Natural killer cell (primary cell): ENCODE measurements around the gene AGGF1. TPM values are rescaled to one million over a fixed set of nuclear protein-coding genes. Genes with fewer than 3 reads are reported as not detected.
"Not testable (repeated sequence)": the region's sequence is repeated elsewhere in the genome, so short reads cannot be mapped to it uniquely, and the experiment has no call there.

Experiments used
- ATAC-seq, 3 donors: fragments of 150-1000 bp in 2 of 3; fragments of 200-7000 bp in 1 of 3; cut with Tn5 transposase; 1 replicate in 1 of 3; 2 replicates in 2 of 3; pipeline ENCODE4 v1.10.0; 2021; ENCODE audit warnings: mild to moderate bottlenecking in 2 of 3, moderate library complexity in 2 of 3
- DNase-seq, 2 donors: peaks; one replicate each; pipeline versions ENCODE4 v3.0.0 to v3.0.0-alpha.2; 2013 to 2021; ENCODE audit warnings: mixed read lengths in 1 of 2
- H3K27ac ChIP-seq: one replicate; pipeline ENCODE4 v1.5.1; 2013; ENCODE audit warnings: mild to moderate bottlenecking, low read length
- H3K27me3 ChIP-seq: one replicate; pipeline ENCODE4 v1.6.1; 2013; ENCODE audit warnings: low read length; ENCODE audit not compliant: control insufficient read depth, insufficient read depth
- H3K36me3 ChIP-seq: one replicate; pipeline ENCODE4 v1.6.1; 2013; ENCODE audit warnings: low read length; ENCODE audit not compliant: control insufficient read depth, insufficient read depth
- H3K4me1 ChIP-seq: one replicate; pipeline ENCODE4 v1.6.1; 2013; ENCODE audit warnings: low read length; ENCODE audit not compliant: control insufficient read depth, insufficient read depth
- H3K4me3 ChIP-seq: one replicate; pipeline ENCODE4 v1.5.1; 2013; ENCODE audit warnings: low read length
- H3K9me3 ChIP-seq: one replicate; pipeline ENCODE4 v1.6.1; 2013; ENCODE audit warnings: low read length; ENCODE audit not compliant: control insufficient read depth, insufficient read depth
- H3K27ac Mint-ChIP-seq, 2 donors: one replicate each; pipeline ENCODE4 v1.8.0; 2022; ENCODE audit warnings: mild to moderate bottlenecking in 2 of 2, mixed read lengths in 2 of 2, moderate library complexity in 1 of 2
- H3K27me3 Mint-ChIP-seq, 2 donors: one replicate each; pipeline ENCODE4 v1.8.0; 2022; ENCODE audit warnings: low read depth in 2 of 2, mixed read lengths in 2 of 2
- H3K36me3 Mint-ChIP-seq: one replicate; pipeline ENCODE4 v1.8.0; 2022; ENCODE audit warnings: mixed read lengths
- H3K4me1 Mint-ChIP-seq, 2 donors: one replicate each; pipeline ENCODE4 v1.8.0; 2022; ENCODE audit warnings: mixed read lengths in 2 of 2
- H3K4me3 Mint-ChIP-seq: one replicate; pipeline ENCODE4 v1.8.0; 2022; ENCODE audit warnings: mild to moderate bottlenecking, moderate library complexity, mixed read lengths
- H3K9me3 Mint-ChIP-seq, 2 donors: one replicate each; pipeline ENCODE4 v1.8.0; 2022; ENCODE audit warnings: mixed read lengths in 2 of 2
- CTCF ChIP-seq: fragments of 200-600 bp; IDR thresholded peaks from one replicate; pipeline ENCODE4 v1.8.0; 2022; ENCODE audit warnings: antibody characterized with exemption
- WGBS: methylation state at CpG from one replicate; pipeline ENCODE4 v1.1.7; 2013; ENCODE audit warnings: missing lambda C conversion rate; ENCODE audit not compliant: insufficient coverage; 5-methylcytosine and 5-hydroxymethylcytosine counted together
- intact Hi-C: fragments of 100-400 bp; cut with micrococcal nuclease; formaldehyde crosslinking; loops from one replicate; pipeline ENCODE4 v1.14.2; 2022
- total RNA-seq, 4 donors: library from RNA; stranded (reverse); fragments of 120-200 nt in 1 of 4; gene quantifications; one replicate each; pipeline versions ENCODE4 v1.2.3 to v1.2.4, GENCODE V29; 2013 to 2022

Gene AGGF1
- total RNA-seq, 3 donors from 2014 or later (not counting 1 experiment from before 2014, with no cell fraction given), result 13.0 to 22.6 (median 15.0) TPM

DNA sequence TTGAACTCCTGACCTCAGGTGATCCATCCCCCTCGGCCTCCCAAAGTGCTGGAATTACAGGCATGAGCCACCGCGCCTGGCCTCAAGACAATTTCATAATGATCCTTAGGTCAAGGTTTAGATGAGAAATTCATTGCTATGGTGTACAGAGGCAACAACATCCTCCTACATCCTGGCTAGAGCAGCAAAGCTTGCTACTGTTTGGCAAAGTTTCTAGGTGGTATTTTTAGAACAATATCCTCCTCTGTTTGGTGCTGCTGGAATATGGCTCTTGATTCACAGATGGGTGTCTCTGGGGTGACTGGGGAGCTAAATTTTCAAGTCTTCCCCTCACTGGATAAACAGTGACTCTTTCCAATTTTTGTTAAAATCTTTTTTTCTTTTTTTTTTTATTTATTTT is 46.7 kb upstream of the AGGF1 start:
- Mint-ChIP-seq H3K4me3 (no peak overlapping the region), H3K4me1 (no peaks in the 10 kb centered on the region), H3K27me3 (peaks cover 0 to 2% of the 10 kb centered on the region in 2 donors), H3K9me3 (no peaks in the 10 kb centered on the region), H3K36me3 (no peaks in the 10 kb centered on the region), H3K27ac (no peak overlapping the region)
- H3K4me1 ChIP-seq, result no peaks in the 10 kb centered on the region
- H3K36me3 ChIP-seq, result no peaks in the 10 kb centered on the region
- DNase-seq (no peak), ATAC-seq (no peak)
- intact Hi-C loops, result no loop called here
- no peak overlapping the region for H3K27ac ChIP-seq
- no peak overlapping the region for H3K4me3 ChIP-seq
- H3K9me3 ChIP-seq, result no peaks in the 10 kb centered on the region
- 88% methylated on average over 3 of the region's 3 CpGs for WGBS
- no peaks in the 10 kb centered on the region for H3K27me3 ChIP-seq
- no peak for TF ChIP-seq CTCF

- Mint-ChIP-seq H3K36me3 (no peaks in the 10 kb centered on the region), H3K9me3 (no peaks in the 10 kb centered on the region), H3K4me3 (no peak overlapping the region), H3K27ac (no peak overlapping the region), H3K27me3 (no peaks in the 10 kb centered on the region), H3K4me1 (no peaks in the 10 kb centered on the region)
- no peak for TF ChIP-seq CTCF
- 53% methylated on average over 4 of the region's 6 CpGs for WGBS
- H3K4me1 ChIP-seq, result no peaks in the 10 kb centered on the region
- no peaks in the 10 kb centered on the region for H3K9me3 ChIP-seq
- H3K27me3 ChIP-seq, result no peaks in the 10 kb centered on the region
- no peaks in the 10 kb centered on the region for H3K36me3 ChIP-seq
- DNase-seq (no peak), ATAC-seq (no peak)
- intact Hi-C loops, result no loop called here
- no peak overlapping the region for H3K27ac ChIP-seq
- H3K4me3 ChIP-seq, result no peak overlapping the region
Measured at GRCh38 chr5:76986825-76987526, 43.2 kb upstream of the AGGF1 start.

- intact Hi-C loops, result no loop called here
- H3K27ac Mint-ChIP-seq, result no peak overlapping the region
- Histone ChIP-seq H3K4me3 (no peak overlapping the region), H3K9me3 (no peaks in the 10 kb centered on the region), H3K36me3 (no peaks in the 10 kb centered on the region), H3K4me1 (no peaks in the 10 kb centered on the region), H3K27ac (no peak overlapping the region), H3K27me3 (no peaks in the 10 kb centered on the region)
- H3K27me3 Mint-ChIP-seq, result peaks cover 2 to 3% of the 10 kb centered on the region in 2 donors
- H3K36me3 Mint-ChIP-seq, result no peaks in the 10 kb centered on the region
- ATAC-seq (no peak), DNase-seq (no peak)
- H3K4me3 Mint-ChIP-seq, result no peak overlapping the region
- no peaks in the 10 kb centered on the region for H3K4me1 Mint-ChIP-seq
- TF ChIP-seq CTCF, result no peak
- 83% methylated on average over 5 of the region's 5 CpGs for WGBS
- no peaks in the 10 kb centered on the region for H3K9me3 Mint-ChIP-seq
Measured at GRCh38 chr5:76990899-76991459, 39.2 kb upstream of the AGGF1 start.

DNA sequence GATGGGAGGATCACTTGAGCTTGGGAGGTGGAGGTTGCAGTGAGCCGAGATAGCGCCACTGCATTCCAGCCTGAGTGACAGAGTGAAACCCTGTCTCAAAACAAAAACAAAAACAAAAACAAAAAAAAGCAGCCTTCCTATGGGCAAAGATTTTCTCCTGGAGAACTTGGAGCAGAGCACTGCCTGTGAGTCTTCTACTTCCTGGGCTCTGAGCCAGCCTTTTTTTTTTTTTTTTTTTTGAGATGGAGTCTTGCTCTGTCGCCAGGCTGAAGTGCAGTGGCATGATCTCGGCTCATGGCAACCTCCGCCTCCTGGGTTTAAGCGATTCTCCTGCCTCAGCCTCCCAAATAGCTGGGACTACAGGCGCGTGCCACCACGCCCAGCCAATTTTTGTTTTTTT is 36.8 kb upstream of the AGGF1 start:
- H3K4me1 Mint-ChIP-seq, H3K9me3 ChIP-seq, H3K27me3 Mint-ChIP-seq, H3K27ac Mint-ChIP-seq, H3K4me3 Mint-ChIP-seq, H3K4me1 ChIP-seq, H3K27ac ChIP-seq, DNase-seq, H3K27me3 ChIP-seq, H3K36me3 Mint-ChIP-seq, H3K36me3 ChIP-seq, H3K4me3 ChIP-seq, ATAC-seq, intact Hi-C loops, H3K9me3 Mint-ChIP-seq: not testable (repeated sequence)
- 87% methylated on average over 9 of the region's 9 CpGs for WGBS
